Thyroid gland (tissue), 4 donors: Measurements from ENCODE around the gene ZNF326. TPM values are rescaled to one million over a fixed set of nuclear protein-coding genes. Genes with fewer than 3 reads are reported as not detected.

Experiments
- DNase-seq, 2 donors: peaks; one replicate each; pipeline ENCODE4 v3.0.0-alpha.2; 2019
- H3K27ac ChIP-seq, 3 donors: fragments of 200-600 bp; sonication (generic); 1 replicate in 2 of 3; 2 replicates in 1 of 3; pipeline ENCODE4 v1.5.1; 2016 to 2019; ENCODE audit warnings: mild to moderate bottlenecking in 1 of 3, moderate library complexity in 1 of 3
- H3K27me3 ChIP-seq: fragments of 200-600 bp; sonication (generic); one replicate; pipeline ENCODE4 v1.5.1; 2019
- H3K36me3 ChIP-seq, 2 donors: fragments of 200-600 bp; sonication (generic); one replicate each; pipeline ENCODE4 v1.5.1; 2016 to 2019
- H3K4me1 ChIP-seq, 2 donors: fragments of 200-600 bp; sonication (generic); one replicate each; pipeline ENCODE4 v1.5.1; 2017 to 2019
- H3K4me3 ChIP-seq, 3 donors: fragments of 200-600 bp; sonication (generic); replicated peaks in 1 of 3; 1 replicate in 2 of 3; 2 replicates in 1 of 3; pipeline ENCODE4 v1.5.1; 2016; ENCODE audit warnings: mild to moderate bottlenecking in 1 of 3
- H3K9me3 ChIP-seq: fragments of 200-600 bp; sonication (generic); one replicate; pipeline ENCODE4 v1.5.1; 2017
- POLR2A ChIP-seq, 2 donors: fragments of 450-650 bp; IDR thresholded peaks; one replicate each; pipeline ENCODE4 v1.6.1; 2017; ENCODE audit warnings: antibody characterized with exemption in 2 of 2, mild to moderate bottlenecking in 2 of 2, moderate library complexity in 1 of 2
- WGBS, 2 donors: methylation state at CpG; one replicate each; pipeline ENCODE4 v1.1.5; 2017; 5-methylcytosine and 5-hydroxymethylcytosine counted together
- intact Hi-C: fragments of 100-400 bp; cut with DNase I; formaldehyde crosslinking; loops from one replicate; pipeline ENCODE4 v1.15.1; 2023
- total RNA-seq, 4 donors: library from RNA; depleted of rRNA; stranded (reverse); fragments of >200 nt; gene quantifications; one replicate each; pipeline ENCODE4 v1.2.3, GENCODE V29; 2016
- TF ChIP-seq, protein P1 (sequence below), 6 experiments: fragments of 200-600 bp in 3 of 6; fragments of 450-650 bp in 3 of 6; sonication (generic) in 3 of 6; IDR thresholded peaks; one replicate each; pipeline ENCODE4 v1.5.1; 2016 to 2019; ENCODE audit warnings: antibody characterized with exemption in 6 of 6, mild to moderate bottlenecking in 2 of 6, inconsistent platforms in 1 of 6, moderate library complexity in 1 of 6

The ZNF326 gene
- total RNA-seq, 4 donors from 2014 or later = 19.5 to 34.2 (median 21.5) TPM

DNA sequence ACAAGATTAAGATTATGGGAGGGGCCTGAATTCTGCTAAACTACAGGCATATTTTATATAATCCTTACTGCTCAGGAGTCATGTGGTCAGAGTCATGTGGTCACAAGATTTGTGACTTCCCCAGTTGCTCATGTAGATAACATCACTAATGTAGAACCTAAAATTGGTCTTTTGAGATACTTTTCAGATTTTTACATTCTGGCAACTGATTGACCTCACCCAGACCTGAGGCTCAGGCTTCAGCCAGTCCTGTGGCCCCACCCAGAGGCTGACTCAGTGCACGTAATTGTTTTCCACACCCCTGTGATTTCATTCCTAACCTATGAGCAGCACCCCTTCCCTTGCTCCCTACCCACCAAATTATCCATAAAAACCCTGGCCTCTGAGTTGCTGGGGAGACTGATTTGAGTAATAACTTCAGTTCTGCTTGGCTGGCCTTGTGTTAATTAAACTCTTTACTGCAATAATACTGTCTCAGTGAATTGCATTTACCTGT, 41.7 kb upstream of the ZNF326 start:
- 8 to 14% methylated on average over 1 of the region's 1 CpG for WGBS, 2 donors
- intact Hi-C loops = loop anchor here (10.0 kb wide), 1 partner anchor 148 kb away; no protein-coding TSS in a partner anchor
- Histone ChIP-seq H3K9me3 (no peaks in the 10 kb centered on the region), H3K36me3 (no peaks in the 10 kb centered on the region), H3K4me3 (no peak overlapping the region), H3K27me3 (no peaks in the 10 kb centered on the region), H3K27ac (peak overlapping the region in 2 of 3 donors; percentile 47 to 91), H3K4me1 (peaks cover 19 to 21% of the 10 kb centered on the region in 2 donors)
- peak in 1 of 2 donors; percentile 45 for TF ChIP-seq POLR2A (IDR thresholded peaks at IDR 0.05)
- TF ChIP-seq, protein P1, sequence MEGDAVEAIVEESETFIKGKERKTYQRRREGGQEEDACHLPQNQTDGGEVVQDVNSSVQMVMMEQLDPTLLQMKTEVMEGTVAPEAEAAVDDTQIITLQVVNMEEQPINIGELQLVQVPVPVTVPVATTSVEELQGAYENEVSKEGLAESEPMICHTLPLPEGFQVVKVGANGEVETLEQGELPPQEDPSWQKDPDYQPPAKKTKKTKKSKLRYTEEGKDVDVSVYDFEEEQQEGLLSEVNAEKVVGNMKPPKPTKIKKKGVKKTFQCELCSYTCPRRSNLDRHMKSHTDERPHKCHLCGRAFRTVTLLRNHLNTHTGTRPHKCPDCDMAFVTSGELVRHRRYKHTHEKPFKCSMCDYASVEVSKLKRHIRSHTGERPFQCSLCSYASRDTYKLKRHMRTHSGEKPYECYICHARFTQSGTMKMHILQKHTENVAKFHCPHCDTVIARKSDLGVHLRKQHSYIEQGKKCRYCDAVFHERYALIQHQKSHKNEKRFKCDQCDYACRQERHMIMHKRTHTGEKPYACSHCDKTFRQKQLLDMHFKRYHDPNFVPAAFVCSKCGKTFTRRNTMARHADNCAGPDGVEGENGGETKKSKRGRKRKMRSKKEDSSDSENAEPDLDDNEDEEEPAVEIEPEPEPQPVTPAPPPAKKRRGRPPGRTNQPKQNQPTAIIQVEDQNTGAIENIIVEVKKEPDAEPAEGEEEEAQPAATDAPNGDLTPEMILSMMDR (IDR thresholded peaks at IDR 0.05) = peak in 4 of 6 experiments; percentile 29 to 64 (median 54)
- peak; percentile 75 to 82 for DNase-seq

DNA sequence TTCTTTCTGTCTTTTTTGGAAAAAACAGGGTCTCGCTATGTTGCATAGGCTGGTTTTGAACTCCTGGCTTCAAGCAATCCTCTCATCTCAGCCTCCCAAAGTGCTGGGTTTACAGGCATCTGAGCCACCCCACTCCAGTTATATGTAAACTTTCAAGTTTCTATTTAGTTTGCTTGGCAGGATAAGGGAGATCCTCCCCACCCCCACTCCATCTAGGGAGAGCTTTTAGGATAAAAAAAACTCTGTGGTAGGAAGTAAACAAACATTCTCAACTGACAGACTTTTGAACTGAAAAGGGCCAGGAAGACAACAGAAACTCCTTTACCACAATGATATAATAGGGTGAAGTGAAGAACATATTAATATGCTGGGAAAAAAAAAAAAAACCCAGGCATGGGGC, 41.0 kb upstream of the ZNF326 start:
- TF ChIP-seq POLR2A (IDR thresholded peaks at IDR 0.05) = no peak
- TF ChIP-seq, protein P1 (IDR thresholded peaks at IDR 0.05) = no peak
- H3K4me3 ChIP-seq = no peak overlapping the region
- no peaks in the 10 kb centered on the region for H3K27me3 ChIP-seq
- WGBS, 2 donors = 97 to 100% methylated on average over 1 of the region's 1 CpG
- H3K27ac ChIP-seq = peak overlapping the region in 1 of 3 donors; percentile 91
- H3K36me3 ChIP-seq = no peaks in the 10 kb centered on the region
- peaks cover 19 to 21% of the 10 kb centered on the region in 2 donors for H3K4me1 ChIP-seq
- no peaks in the 10 kb centered on the region for H3K9me3 ChIP-seq
- DNase-seq = no peak
- intact Hi-C loops = loop anchor here (10.0 kb wide), 1 partner anchor 149 kb away; no protein-coding TSS in a partner anchor

DNA sequence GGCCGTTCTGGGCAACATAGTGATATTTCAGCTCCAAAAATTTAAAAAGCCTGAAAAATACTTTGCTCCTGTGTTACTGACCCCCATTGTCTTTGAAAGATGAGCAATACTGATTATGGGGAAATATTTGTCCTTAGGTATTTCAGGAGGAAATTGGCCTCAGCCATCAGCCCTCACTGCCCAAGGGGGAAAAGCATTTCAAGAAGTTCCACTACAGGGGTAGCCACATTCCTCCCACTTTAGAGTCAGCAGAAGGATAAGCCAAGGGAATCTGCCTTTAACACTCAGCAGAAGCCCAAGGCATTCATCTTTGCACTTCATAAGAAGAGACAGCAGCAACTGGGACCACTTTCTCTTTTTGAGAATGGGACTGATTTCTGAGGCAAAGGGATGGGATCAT, 40.5 kb upstream of the ZNF326 start:
- H3K27ac ChIP-seq = peak overlapping the region in 1 of 3 donors; percentile 91
- no peak overlapping the region for H3K4me3 ChIP-seq
- DNase-seq = no peak
- intact Hi-C loops = loop anchor here (10.0 kb wide), 1 partner anchor 150 kb away; no protein-coding TSS in a partner anchor
- H3K27me3 ChIP-seq = no peaks in the 10 kb centered on the region
- TF ChIP-seq, protein P1 (IDR thresholded peaks at IDR 0.05) = no peak
- no peaks in the 10 kb centered on the region for H3K9me3 ChIP-seq
- H3K36me3 ChIP-seq = no peaks in the 10 kb centered on the region
- H3K4me1 ChIP-seq = peaks cover 19 to 21% of the 10 kb centered on the region in 2 donors
- 97 to 100% methylated on average over 1 of the region's 1 CpG for WGBS, 2 donors

DNA sequence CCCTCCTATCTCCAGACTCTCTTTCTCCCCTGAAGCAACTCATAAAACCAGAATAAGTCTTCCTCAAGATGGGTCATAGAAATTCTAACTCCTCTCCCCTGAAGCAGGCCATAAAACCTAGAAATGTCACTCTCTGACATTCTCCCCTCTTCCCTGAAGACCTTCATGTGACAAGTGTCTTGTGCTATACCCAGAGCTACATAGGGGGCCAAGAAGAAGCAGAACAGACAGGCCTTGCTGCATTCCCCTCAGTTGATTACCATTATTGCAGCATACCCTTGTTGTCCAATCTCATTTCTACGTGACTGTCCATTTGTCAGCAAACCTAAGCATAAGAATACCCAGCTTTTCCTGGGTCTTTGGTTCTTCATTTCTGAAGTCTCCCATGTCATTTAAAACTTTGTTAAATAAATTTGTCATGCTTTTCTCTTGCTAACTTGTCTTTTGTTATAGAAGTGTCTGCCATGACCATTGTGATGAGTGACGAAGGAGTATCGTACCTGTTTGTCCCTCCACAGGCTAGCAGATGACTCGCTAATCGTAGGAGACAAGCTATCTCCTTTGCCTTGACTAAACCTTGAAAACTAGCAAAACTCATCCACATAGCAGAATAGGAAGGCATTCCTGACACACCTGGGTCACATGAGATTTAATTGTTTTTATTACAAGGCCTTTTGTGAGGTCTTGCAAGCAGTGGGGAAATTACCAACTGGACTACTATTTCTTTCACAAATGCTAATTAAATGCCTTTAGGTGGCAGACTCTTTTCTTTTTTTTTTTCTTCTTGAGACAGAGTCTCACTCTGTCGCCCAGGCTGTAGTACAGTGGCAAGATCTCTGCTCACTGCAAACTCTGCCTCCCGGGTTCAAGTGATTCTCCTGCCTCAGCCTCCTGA, 39.4 kb upstream of the ZNF326 start:
- no peak for TF ChIP-seq POLR2A (IDR thresholded peaks at IDR 0.05)
- TF ChIP-seq, protein P1 (IDR thresholded peaks at IDR 0.05) = no peak
- Histone ChIP-seq H3K9me3 (no peaks in the 10 kb centered on the region), H3K27ac (no peak overlapping the region), H3K4me1 (peaks cover 19 to 21% of the 10 kb centered on the region in 2 donors), H3K27me3 (no peaks in the 10 kb centered on the region), H3K4me3 (no peak overlapping the region), H3K36me3 (no peaks in the 10 kb centered on the region)
- intact Hi-C loops = loop anchor here (10.0 kb wide), 1 partner anchor 151 kb away; no protein-coding TSS in a partner anchor
- WGBS, 2 donors = 96 to 97% methylated on average over 7 of the region's 7 CpGs
- no peak for DNase-seq
